GM13977 (cell line): ENCODE results near the gene TNXB.
"Not testable (repeated sequence)": the region's sequence is repeated elsewhere in the genome, so short reads cannot be mapped to it uniquely, and the experiment has no call there.

Source experiments
- DNase-seq: peaks from one replicate; pipeline ENCODE4 v3.0.0; 2012; ENCODE audit warnings: low spot score
- in situ Hi-C: fragments of 300-500 bp; cut with MboI; formaldehyde crosslinking; loops from one replicate; pipeline ENCODE4 v1.12.0; 2022; ENCODE audit warnings: low sequenced_read_pairs, low pct_unique_long_range_greater_than_20kb, mixed read lengths, inconsistent platforms; ENCODE audit not compliant: unreplicated experiment
- TF ChIP-seq, protein P1 (sequence below): IDR thresholded peaks from 2 replicates; pipeline ENCODE4 v1.5.1; 2012; ENCODE audit warnings: mild to moderate bottlenecking, control low read depth; ENCODE audit not compliant: insufficient read depth; ENCODE audit errors: extremely low read depth, missing control alignments

The TNXB gene

DNA sequence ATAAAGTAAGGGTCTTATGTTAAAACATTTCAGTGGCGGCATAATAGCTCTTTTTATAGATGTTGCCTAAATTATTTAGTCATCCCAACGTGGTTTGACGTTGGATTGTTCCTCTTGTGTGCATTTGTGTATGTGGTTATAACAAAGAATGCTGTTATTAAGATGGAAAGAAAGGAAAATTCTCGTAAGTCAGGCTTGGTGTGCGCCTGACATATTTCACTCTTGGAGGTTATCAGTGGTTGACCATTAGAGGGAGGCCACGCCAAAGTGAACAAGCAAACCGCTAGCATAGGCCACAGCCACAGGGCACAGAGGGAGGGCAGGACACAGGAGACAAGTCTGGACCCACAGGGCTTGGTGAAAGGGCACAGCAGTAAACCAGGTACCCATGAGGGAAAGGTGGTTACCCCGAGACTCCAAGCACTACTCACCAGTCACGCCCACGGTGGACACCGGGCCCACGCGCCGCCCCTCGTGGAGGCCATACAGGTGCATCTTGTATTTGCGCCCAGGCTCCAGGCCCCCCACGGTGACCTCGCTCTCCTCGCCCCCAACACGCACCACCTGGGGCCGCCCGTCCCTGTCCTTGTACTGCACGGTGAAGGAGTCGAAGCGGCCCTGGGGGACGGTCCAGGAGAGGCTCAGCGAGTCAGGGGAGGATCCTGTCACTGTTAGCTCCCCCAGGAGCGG, 48.0 kb downstream of the TNXB start:
- in situ Hi-C loops = no loop called here
- TF ChIP-seq, protein P1, sequence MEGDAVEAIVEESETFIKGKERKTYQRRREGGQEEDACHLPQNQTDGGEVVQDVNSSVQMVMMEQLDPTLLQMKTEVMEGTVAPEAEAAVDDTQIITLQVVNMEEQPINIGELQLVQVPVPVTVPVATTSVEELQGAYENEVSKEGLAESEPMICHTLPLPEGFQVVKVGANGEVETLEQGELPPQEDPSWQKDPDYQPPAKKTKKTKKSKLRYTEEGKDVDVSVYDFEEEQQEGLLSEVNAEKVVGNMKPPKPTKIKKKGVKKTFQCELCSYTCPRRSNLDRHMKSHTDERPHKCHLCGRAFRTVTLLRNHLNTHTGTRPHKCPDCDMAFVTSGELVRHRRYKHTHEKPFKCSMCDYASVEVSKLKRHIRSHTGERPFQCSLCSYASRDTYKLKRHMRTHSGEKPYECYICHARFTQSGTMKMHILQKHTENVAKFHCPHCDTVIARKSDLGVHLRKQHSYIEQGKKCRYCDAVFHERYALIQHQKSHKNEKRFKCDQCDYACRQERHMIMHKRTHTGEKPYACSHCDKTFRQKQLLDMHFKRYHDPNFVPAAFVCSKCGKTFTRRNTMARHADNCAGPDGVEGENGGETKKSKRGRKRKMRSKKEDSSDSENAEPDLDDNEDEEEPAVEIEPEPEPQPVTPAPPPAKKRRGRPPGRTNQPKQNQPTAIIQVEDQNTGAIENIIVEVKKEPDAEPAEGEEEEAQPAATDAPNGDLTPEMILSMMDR = no peak
- no peak for DNase-seq

DNA sequence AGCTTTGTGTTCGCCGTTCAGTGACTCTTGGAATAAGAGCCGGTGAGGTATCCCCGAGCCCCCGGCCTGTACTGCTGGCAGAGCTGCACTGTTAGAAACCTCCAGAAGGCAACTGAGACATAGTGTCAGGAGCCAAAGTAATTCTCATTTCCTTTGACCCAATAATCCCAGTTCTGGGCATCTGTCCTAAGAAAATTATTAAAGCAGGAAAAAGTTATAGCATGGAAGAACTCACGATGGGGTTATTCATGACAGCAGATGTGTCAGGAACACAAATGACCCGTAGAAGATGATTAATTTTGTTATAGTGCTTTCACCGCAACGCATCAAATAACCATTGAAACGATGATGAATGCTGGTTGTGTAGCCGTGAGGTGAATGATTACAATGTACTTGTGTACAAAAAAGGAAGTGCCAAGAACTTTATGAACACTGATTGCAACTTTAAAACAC, 50.6 kb downstream of the TNXB start:
- in situ Hi-C loops = no loop called here
- no peak for DNase-seq
- TF ChIP-seq, protein P1 = no peak

DNA sequence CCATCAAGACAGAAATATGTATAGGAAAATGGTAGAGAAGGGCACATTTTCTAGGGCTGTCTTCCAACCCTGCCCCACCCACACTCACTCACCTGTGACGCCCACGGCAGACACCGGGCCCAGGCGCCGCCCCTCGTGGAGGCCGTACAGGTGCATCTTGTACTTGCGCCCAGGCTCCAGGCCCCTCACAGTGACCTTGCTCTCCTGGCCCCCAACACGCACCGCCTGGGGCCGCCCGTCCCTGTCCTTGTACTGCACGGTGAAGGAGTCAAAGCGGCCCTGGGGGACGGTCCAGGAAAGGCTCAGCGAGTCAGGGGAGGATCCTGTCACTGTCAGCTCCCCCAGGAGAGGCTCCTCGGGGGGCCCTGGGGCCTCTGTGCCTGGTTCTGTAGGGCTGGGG, 51.2 kb downstream of the TNXB start:
- TF ChIP-seq, protein P1 = no peak
- no peak for DNase-seq
- in situ Hi-C loops = no loop called here

DNA sequence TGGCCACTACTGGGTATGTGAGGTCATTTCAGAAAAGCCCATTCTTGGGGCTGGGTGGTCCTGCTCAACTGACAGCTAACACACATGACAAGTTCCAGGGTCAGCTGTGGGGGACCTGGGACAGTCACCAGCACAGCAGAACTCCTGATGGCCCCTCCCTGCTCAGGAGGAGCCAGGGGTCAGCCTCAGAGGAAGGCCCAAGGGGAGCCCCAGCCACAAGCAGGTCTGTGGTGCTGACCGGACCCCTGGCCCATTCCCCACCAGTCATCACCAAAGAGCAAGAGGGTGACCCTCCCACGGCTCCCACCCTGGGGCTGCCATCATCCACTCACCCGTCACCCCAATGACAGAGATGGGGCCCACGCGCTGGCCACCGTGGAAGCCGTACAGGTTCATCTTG, 52.9 kb downstream of the TNXB start:
- TF ChIP-seq, protein P1 = no peak
- in situ Hi-C loops = no loop called here
- DNase-seq = no peak

DNA sequence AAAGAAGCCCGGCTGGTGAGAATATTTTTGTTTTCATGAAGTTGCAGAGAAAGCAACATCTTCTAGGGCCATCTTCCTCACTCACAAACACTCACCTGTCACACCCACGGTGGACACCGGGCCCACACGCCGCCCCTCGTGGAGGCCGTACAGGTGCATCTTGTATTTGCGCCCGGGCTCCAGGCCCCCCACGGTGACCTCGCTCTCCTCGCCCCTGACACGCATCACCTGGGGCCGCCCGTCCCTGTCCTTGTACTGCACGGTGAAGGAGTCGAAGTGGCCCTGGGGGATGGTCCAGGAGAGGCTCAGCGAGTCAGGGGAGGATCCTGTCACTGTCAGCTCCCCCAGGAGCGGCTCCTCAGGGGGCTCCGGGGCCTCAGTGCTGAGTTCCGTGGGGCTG, 53.4 kb downstream of the TNXB start:
- in situ Hi-C loops, DNase-seq: not testable (repeated sequence)

DNA sequence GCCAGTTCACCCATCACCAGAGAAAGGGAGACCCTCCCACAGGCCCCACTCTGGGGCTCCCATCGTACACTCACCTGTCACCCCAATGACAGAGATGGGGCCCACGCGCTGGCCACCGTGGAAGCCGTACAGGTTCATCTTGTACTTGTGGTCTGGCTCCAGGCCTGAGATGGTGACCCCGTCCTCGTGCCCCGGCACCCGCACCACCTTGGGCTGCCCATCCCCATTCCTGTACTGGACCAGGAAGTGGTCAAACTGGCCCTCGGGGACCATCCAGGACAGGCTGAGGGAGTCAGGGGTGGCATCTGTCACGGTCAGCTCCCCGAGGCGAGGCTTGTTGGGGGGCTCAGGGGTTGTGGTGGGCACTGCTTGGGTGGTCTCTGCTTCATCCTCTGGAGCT, 55.8 kb downstream of the TNXB start:
- DNase-seq, in situ Hi-C loops: not testable (repeated sequence)

DNA sequence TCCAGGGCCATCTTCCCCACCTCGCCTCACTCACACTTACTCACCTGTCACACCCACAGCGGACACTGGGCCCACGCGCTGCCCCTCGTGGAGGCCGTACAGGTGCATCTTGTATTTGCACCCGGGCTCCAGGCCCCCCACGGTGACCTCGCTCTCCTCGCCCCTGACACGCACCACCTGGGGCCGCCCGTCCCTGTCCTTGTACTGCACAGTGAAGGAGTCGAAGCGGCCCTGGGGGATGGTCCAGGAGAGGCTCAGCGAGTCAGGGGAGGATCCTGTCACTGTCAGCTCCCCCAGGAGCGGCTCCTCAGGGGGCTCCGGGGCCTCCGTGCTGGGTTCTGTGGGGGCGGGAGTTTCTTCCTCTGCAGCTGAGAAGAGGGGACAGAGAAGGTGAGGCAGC, 56.5 kb downstream of the TNXB start:
- DNase-seq, in situ Hi-C loops: not testable (repeated sequence)

DNA sequence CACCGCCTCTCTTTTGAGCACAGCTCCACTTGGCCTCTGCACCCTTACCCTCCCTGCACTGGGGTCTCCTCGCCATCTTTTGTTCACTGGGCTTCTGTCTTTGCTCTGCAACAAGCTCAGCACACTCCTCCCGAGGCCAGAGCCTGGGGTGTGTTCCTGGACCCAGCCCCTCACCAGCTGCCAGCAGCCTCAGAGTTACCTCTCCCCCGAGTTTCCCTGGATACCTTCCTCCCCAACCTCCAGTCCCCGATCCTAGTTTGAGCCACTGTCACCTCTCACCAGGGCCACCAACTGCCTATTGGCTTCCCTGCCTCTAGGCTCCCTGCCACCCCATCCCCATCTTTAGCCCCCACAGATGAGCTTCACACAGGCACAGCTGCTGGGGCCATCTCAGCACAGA, 58.6 kb downstream of the TNXB start:
- in situ Hi-C loops = no loop called here
- TF ChIP-seq, protein P1 = no peak
- DNase-seq = no peak

DNA sequence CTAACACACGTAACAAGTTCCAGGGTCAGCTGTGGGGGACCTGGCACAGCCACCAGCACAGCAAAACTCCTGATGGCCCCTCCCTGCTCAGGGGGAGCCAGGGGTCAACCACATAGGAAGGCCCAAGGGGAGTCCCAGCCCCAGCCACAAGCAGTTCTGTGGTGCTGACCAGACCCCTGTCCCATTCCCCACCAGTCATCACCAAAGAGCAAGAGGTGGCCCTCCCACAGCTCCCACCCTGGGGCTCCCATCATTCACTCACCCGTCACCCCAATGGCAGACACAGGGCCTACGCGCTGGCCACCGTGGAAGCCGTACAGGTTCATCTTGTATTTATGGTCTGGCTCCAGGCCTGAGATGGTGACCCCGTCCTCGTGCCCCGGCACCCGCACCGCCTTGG, 59.4 kb downstream of the TNXB start:
- in situ Hi-C loops, DNase-seq: not testable (repeated sequence)

DNA sequence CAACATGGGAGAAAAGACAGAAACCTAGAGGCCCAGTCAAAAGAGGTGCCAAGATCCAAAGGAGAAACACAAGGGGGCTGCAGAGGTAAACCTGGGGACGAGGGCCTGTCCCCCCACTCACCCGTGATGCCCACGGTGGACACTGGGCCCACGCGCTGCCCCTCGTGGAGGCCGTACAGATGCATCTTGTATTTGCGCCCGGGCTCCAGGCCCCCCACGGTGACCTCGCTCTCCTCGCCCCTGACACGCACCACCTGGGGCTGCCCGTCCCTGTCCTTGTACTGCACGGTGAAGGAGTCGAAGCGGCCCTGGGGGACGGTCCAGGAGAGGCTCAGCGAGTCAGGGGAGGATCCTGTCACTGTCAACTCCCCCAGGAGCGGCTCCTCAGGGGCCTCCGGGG, 60.0 kb downstream of the TNXB start:
- DNase-seq, in situ Hi-C loops: not testable (repeated sequence)
